IMR-90 (cell line): ENCODE data around the gene UPK1A. TPM values are rescaled to one million over a fixed set of nuclear protein-coding genes. Genes with fewer than 3 reads are reported as not detected.

Experiments used
- ATAC-seq: fragments of 200-7000 bp; cut with Tn5 transposase; 2 replicates; pipeline ENCODE4 v1.9.1; 2020; ENCODE audit warnings: low read depth, mild to moderate bottlenecking, moderate library complexity
- BruUV-seq: library from RNA; stranded (reverse); fragments of 400-500 nt; replicated peaks from 2 replicates; lab custom pipeline; 2021; lab: Mats Ljungman, UMichigan
- CTCF ChIA-PET: fragments of 300-600 bp; formaldehyde crosslinking; extraction: SDS; loops from one replicate; lab custom pipeline; 2021; ENCODE audit warnings: antibody characterized with exemption; lab: Yijun Ruan, JAX
- POLR2A ChIA-PET: fragments of 300-600 bp; sonication (Branson Sonifier 250); formaldehyde crosslinking; loops from one replicate; lab custom pipeline; 2022; ENCODE audit warnings: antibody characterized with exemption; ENCODE audit not compliant: unreplicated experiment; lab: Charles Lee
- DNase-seq: peaks from one replicate; pipeline ENCODE4 v3.0.0; 2013
- H2AFZ ChIP-seq: replicated peaks from 2 replicates; pipeline ENCODE3; 2013; ENCODE audit warnings: low read length, mild to moderate bottlenecking; ENCODE audit not compliant: poor library complexity
- H2AK5ac ChIP-seq: 2 replicates; pipeline ENCODE4 v1.6.1; 2013; ENCODE audit warnings: low read depth, low read length, inconsistent platforms
- H2AK9ac ChIP-seq: replicated peaks from 2 replicates; pipeline ENCODE3; 2013; ENCODE audit warnings: mild to moderate bottlenecking, low read depth, low read length, moderate library complexity; ENCODE audit not compliant: poor library complexity
- H2BK120ac ChIP-seq: 2 replicates; pipeline ENCODE4 v1.6.1; 2013; ENCODE audit warnings: low read depth, low read length, inconsistent platforms
- H2BK15ac ChIP-seq: 3 replicates; pipeline ENCODE4 v1.6.1; 2013; ENCODE audit warnings: low read depth, low read length, inconsistent platforms
- H2BK20ac ChIP-seq: 2 replicates; pipeline ENCODE4 v1.6.1; 2013; ENCODE audit warnings: low read depth, mild to moderate bottlenecking, inconsistent platforms, low read length, moderate library complexity
- H2BK5ac ChIP-seq: 2 replicates; pipeline ENCODE4 v1.6.1; 2013; ENCODE audit warnings: mild to moderate bottlenecking, low read depth, low read length, inconsistent platforms; ENCODE audit not compliant: poor library complexity, severe bottlenecking
- H3K14ac ChIP-seq: replicated peaks from 2 replicates; pipeline ENCODE4 v1.6.1; 2013; ENCODE audit warnings: low read depth, low read length, inconsistent platforms
- H3K18ac ChIP-seq: 2 replicates; pipeline ENCODE4 v1.6.1; 2013; ENCODE audit warnings: low read depth, low read length, control low read depth
- H3K23ac ChIP-seq: 2 replicates; pipeline ENCODE4 v1.6.1; 2013; ENCODE audit warnings: low read depth, low read length, inconsistent platforms
- H3K27ac ChIP-seq: 2 replicates; pipeline ENCODE4 v1.5.1; 2013; ENCODE audit warnings: mild to moderate bottlenecking, control low read depth, low read length; ENCODE audit not compliant: insufficient read depth
- H3K27me3 ChIP-seq: 2 replicates; pipeline ENCODE4 v1.6.1; 2013; ENCODE audit warnings: low read length; ENCODE audit not compliant: control insufficient read depth, insufficient read depth
- H3K36me3 ChIP-seq: 2 replicates; pipeline ENCODE4 v1.6.1; 2013; ENCODE audit warnings: low read length, mixed read lengths; ENCODE audit not compliant: control insufficient read depth, insufficient read depth
- H3K4ac ChIP-seq: 2 replicates; pipeline ENCODE4 v1.6.1; 2013; ENCODE audit warnings: low read depth, low read length, inconsistent platforms
- H3K4me1 ChIP-seq: 2 replicates; pipeline ENCODE4 v1.6.1; 2013; ENCODE audit warnings: low read length, mixed read lengths; ENCODE audit not compliant: control insufficient read depth, insufficient read depth
- H3K4me2 ChIP-seq: 2 replicates; pipeline ENCODE4 v1.6.1; 2013; ENCODE audit warnings: low read depth, mild to moderate bottlenecking, control low read depth, low read length, moderate library complexity
- H3K4me3 ChIP-seq: 2 replicates; pipeline ENCODE4 v1.5.1; 2013; ENCODE audit warnings: low read depth, mild to moderate bottlenecking, control low read depth, low read length, moderate library complexity; ENCODE audit not compliant: insufficient read depth
- H3K56ac ChIP-seq: 2 replicates; pipeline ENCODE4 v1.6.1; 2013; ENCODE audit warnings: low read length, inconsistent platforms; ENCODE audit not compliant: insufficient read depth; ENCODE audit errors: extremely low read depth
- H3K79me1 ChIP-seq, 2 experiments: 2 replicates each; pipeline ENCODE4 v1.6.1; 2013; ENCODE audit warnings: low read length in 2 of 2, inconsistent platforms in 1 of 2, low read depth in 1 of 2
- H3K9ac ChIP-seq: 2 replicates; pipeline ENCODE4 v1.6.1; 2013; ENCODE audit warnings: low read depth, low read length, control low read depth
- H3K9me1 ChIP-seq: 2 replicates; pipeline ENCODE4 v1.6.1; 2013; ENCODE audit warnings: low read length, inconsistent platforms; ENCODE audit not compliant: insufficient read depth
- H3K9me3 ChIP-seq: 2 replicates; pipeline ENCODE4 v1.6.1; 2013; ENCODE audit warnings: low read length; ENCODE audit not compliant: control insufficient read depth, insufficient read depth
- H4K20me1 ChIP-seq: 2 replicates; pipeline ENCODE4 v1.6.1; 2013; ENCODE audit warnings: low read length, inconsistent platforms; ENCODE audit not compliant: insufficient read depth
- H4K5ac ChIP-seq: 2 replicates; pipeline ENCODE4 v1.6.1; 2013; ENCODE audit warnings: mild to moderate bottlenecking, low read depth, low read length, control low read depth
- H4K8ac ChIP-seq, 2 experiments: 2 replicates each; pipeline ENCODE4 v1.6.1; 2013; ENCODE audit warnings: low read depth in 2 of 2, low read length in 2 of 2, control low read depth in 1 of 2, inconsistent platforms in 1 of 2
- H4K91ac ChIP-seq: 2 replicates; pipeline ENCODE4 v1.6.1; 2013; ENCODE audit warnings: low read depth, low read length, inconsistent platforms; ENCODE audit not compliant: insufficient read depth
- BHLHE40 ChIP-seq: fragments of 150-350 bp; IDR thresholded peaks from 2 replicates; pipeline ENCODE4 v1.6.1; 2016; ENCODE audit warnings: mild to moderate bottlenecking, low read depth, low read length
- CEBPB ChIP-seq: IDR thresholded peaks from 2 replicates; pipeline ENCODE4 v1.6.1; 2012; ENCODE audit warnings: low read depth, low read length, improper control_type of control experiment
- CHD1 ChIP-seq: IDR thresholded peaks from 2 replicates; pipeline ENCODE4 v1.6.1; 2012; ENCODE audit warnings: low read depth, low read length, improper control_type of control experiment
- FOS ChIP-seq: fragments of 150-350 bp; IDR thresholded peaks from 2 replicates; pipeline ENCODE4 v1.6.1; 2016; ENCODE audit warnings: low read depth, low read length
- MAFK ChIP-seq: IDR thresholded peaks from 2 replicates; pipeline ENCODE4 v1.6.1; 2012; ENCODE audit warnings: low read depth, low read length, improper control_type of control experiment
- MAZ ChIP-seq: IDR thresholded peaks from 2 replicates; pipeline ENCODE4 v1.6.1; 2012; ENCODE audit warnings: low read depth, mild to moderate bottlenecking, low read length, improper control_type of control experiment, moderate library complexity, borderline replicate concordance
- MXI1 ChIP-seq: IDR thresholded peaks from 2 replicates; pipeline ENCODE4 v1.6.1; 2012; ENCODE audit warnings: low read depth, mild to moderate bottlenecking, low read length, moderate library complexity, borderline replicate concordance
- NFE2L2 ChIP-seq: fragments of 150-350 bp; IDR thresholded peaks from 2 replicates; pipeline ENCODE4 v1.6.1; 2016; ENCODE audit warnings: low read depth, mild to moderate bottlenecking, low read length
- POLR2A ChIP-seq: IDR thresholded peaks from 2 replicates; pipeline ENCODE4 v1.6.1; 2012; ENCODE audit warnings: mild to moderate bottlenecking, low read depth, low read length
- RAD21 ChIP-seq: IDR thresholded peaks from 2 replicates; pipeline ENCODE4 v1.6.1; 2012; ENCODE audit warnings: low read length, improper control_type of control experiment
- RCOR1 ChIP-seq: IDR thresholded peaks from 2 replicates; pipeline ENCODE4 v1.6.1; 2012; ENCODE audit warnings: mild to moderate bottlenecking, low read length, improper control_type of control experiment; ENCODE audit not compliant: insufficient replicate concordance
- RFX5 ChIP-seq: IDR thresholded peaks from 2 replicates; pipeline ENCODE4 v1.8.0; 2012; ENCODE audit warnings: low read depth, mild to moderate bottlenecking, low read length, moderate library complexity
- SMC3 ChIP-seq: fragments of 150-350 bp; IDR thresholded peaks from 2 replicates; pipeline ENCODE4 v1.6.1; 2016; ENCODE audit warnings: low read depth, mild to moderate bottlenecking, antibody characterized with exemption, low read length, moderate library complexity
- WGBS, 2 experiments: methylation state at CpG; one replicate each; pipeline versions ENCODE4 v1.1.5 to v1.1.7; 2013; ENCODE audit warnings: missing lambda C conversion rate in 2 of 2; ENCODE audit not compliant: insufficient read length in 1 of 2; ENCODE audit errors: extremely low coverage in 2 of 2; 5-methylcytosine and 5-hydroxymethylcytosine counted together
- dilution Hi-C: fragments of 300-500 bp; cut with HindIII; formaldehyde crosslinking; loops from one replicate; pipeline ENCODE4 v1.14.3; 2018; ENCODE audit warnings: low sequenced_read_pairs; ENCODE audit not compliant: unreplicated experiment
- in situ Hi-C: fragments of 300-500 bp; cut with MboI; formaldehyde crosslinking; loops from 3 replicates; pipeline ENCODE4 v1.14.3; 2019; ENCODE audit warnings: low sequenced_read_pairs, inconsistent platforms, mixed read lengths
- intact Hi-C: fragments of 100-400 bp; cut with micrococcal nuclease; formaldehyde crosslinking; loops from 2 replicates; pipeline ENCODE4 v1.10.0; 2022
- polyA plus RNA-seq, 3 experiments: library from polyadenylated mRNA; depleted of rRNA; stranded (reverse); fragments of >200 nt; gene quantifications; 2 replicates each; pipeline ENCODE4 v1.2.3, GENCODE V29; 2012; ENCODE audit warnings: low replicate concordance in 1 of 3
- total RNA-seq: library from RNA; depleted of rRNA; stranded (reverse); fragments of >200 nt; gene quantifications from 2 replicates; pipeline ENCODE4 v1.2.3, GENCODE V29; 2012
- TF ChIP-seq, protein P1 (sequence below): conservative IDR thresholded peaks from 2 replicates; pipeline ENCODE4 v1.5.1; 2012; ENCODE audit warnings: mild to moderate bottlenecking, low read depth, low read length, improper control_type of control experiment
- TF ChIP-seq, protein P2 (sequence below): fragments of 150-350 bp; IDR thresholded peaks from 2 replicates; pipeline ENCODE4 v1.6.1; 2017; ENCODE audit warnings: mild to moderate bottlenecking, antibody characterized with exemption, low read length, low read depth
- TF ChIP-seq, protein P3 (sequence below): fragments of 150-350 bp; IDR thresholded peaks from 2 replicates; pipeline ENCODE4 v1.6.1; 2016; ENCODE audit warnings: low read depth, mild to moderate bottlenecking, low read length, moderate library complexity, borderline replicate concordance

UPK1A gene
- total and polyA plus RNA-seq, 2 of the 4 experiments (the other 2 are of a cell fraction) = 0.21 TPM; not detected in 1

DNA sequence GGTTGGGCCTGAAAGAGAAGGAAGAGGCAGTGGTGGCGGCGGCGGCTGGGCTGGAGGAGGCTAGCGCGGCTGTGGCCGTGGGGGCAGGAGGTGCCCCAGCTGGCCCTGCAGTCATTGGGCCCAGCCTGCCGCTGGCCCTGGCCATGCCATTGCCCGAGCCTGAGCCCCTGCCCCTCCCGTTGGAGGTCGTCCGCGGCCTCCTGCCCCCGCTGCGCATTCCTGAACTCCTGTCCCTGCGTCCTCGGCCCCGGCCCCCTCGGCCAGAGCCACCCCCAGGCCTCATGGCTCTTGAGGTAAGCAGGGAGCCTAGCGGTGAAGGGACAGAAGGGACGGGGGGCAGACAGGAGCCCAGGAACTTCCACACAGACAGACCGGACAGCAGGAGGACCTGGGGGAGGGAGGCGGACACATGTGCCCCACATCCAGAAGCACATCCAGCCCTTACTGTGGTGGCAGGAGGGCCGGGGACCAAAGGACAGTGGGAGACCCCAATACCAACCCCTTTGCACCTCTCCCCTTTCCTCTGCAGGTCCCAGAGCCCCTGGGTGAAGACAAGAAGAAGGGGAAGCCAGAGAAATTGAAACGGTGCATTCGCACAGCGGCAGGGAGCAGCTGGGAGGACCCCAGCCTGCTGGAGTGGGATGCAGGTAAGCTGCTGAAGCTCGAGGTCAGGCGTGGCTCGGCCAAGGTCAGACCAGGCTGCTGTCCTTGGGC lies 32.4 kb upstream of the UPK1A start:
- no peak for DNase-seq
- H3K4me3 ChIP-seq = no peak overlapping the region
- H3K9me1 ChIP-seq = 0 out of 2 replicates have a peak, but pooled peaks cover 2% of the 10 kb centered on the region
- dilution Hi-C loops = no loop called here
- no peak overlapping the region for H2AK5ac ChIP-seq
- no peaks in the 10 kb centered on the region for H3K27me3 ChIP-seq
- H3K4me1 ChIP-seq = peaks cover 2% of the 10 kb centered on the region; the same call in 1 of the 2 replicates
- H2BK20ac ChIP-seq = no peak overlapping the region
- H3K56ac ChIP-seq = no peak overlapping the region
- H2BK5ac ChIP-seq = no peak overlapping the region
- no TSS peak for BruUV-seq
- TF ChIP-seq MAFK = no peak
- TF ChIP-seq RAD21 = no peak
- no peak for TF ChIP-seq POLR2A
- TF ChIP-seq MAZ = no peak
- TF ChIP-seq BHLHE40 = no peak
- no peak for TF ChIP-seq CEBPB
- TF ChIP-seq SMC3 = no peak
- TF ChIP-seq FOS = no peak
- TF ChIP-seq, protein P1, sequence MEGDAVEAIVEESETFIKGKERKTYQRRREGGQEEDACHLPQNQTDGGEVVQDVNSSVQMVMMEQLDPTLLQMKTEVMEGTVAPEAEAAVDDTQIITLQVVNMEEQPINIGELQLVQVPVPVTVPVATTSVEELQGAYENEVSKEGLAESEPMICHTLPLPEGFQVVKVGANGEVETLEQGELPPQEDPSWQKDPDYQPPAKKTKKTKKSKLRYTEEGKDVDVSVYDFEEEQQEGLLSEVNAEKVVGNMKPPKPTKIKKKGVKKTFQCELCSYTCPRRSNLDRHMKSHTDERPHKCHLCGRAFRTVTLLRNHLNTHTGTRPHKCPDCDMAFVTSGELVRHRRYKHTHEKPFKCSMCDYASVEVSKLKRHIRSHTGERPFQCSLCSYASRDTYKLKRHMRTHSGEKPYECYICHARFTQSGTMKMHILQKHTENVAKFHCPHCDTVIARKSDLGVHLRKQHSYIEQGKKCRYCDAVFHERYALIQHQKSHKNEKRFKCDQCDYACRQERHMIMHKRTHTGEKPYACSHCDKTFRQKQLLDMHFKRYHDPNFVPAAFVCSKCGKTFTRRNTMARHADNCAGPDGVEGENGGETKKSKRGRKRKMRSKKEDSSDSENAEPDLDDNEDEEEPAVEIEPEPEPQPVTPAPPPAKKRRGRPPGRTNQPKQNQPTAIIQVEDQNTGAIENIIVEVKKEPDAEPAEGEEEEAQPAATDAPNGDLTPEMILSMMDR = no peak
- TF ChIP-seq CHD1 = no peak
- no peak for TF ChIP-seq RCOR1
- TF ChIP-seq, protein P2, sequence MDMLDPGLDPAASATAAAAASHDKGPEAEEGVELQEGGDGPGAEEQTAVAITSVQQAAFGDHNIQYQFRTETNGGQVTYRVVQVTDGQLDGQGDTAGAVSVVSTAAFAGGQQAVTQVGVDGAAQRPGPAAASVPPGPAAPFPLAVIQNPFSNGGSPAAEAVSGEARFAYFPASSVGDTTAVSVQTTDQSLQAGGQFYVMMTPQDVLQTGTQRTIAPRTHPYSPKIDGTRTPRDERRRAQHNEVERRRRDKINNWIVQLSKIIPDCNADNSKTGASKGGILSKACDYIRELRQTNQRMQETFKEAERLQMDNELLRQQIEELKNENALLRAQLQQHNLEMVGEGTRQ = no peak
- no peak for TF ChIP-seq RFX5
- no peak for TF ChIP-seq NFE2L2
- TF ChIP-seq MXI1 = no peak
- TF ChIP-seq, protein P3, sequence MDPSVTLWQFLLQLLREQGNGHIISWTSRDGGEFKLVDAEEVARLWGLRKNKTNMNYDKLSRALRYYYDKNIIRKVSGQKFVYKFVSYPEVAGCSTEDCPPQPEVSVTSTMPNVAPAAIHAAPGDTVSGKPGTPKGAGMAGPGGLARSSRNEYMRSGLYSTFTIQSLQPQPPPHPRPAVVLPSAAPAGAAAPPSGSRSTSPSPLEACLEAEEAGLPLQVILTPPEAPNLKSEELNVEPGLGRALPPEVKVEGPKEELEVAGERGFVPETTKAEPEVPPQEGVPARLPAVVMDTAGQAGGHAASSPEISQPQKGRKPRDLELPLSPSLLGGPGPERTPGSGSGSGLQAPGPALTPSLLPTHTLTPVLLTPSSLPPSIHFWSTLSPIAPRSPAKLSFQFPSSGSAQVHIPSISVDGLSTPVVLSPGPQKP = no peak
- H3K27ac ChIP-seq = no peak overlapping the region
- ChIA-PET POLR2A (no interaction called here), CTCF (no interaction called here)
- no peak overlapping the region for H4K91ac ChIP-seq
- no peaks in the 10 kb centered on the region for H4K20me1 ChIP-seq
- H2AK9ac ChIP-seq = no peak overlapping the region
- H3K23ac ChIP-seq = no peak overlapping the region
- H3K4ac ChIP-seq = no peak overlapping the region
- intact Hi-C loops = no loop called here
- no peak overlapping the region for H2AFZ ChIP-seq
- H3K36me3 ChIP-seq = peaks cover 66% of the 10 kb centered on the region
- H3K79me1 ChIP-seq = peaks cover 12 to 20% of the 10 kb centered on the region in 2 experiments
- H3K9ac ChIP-seq = no peak overlapping the region
- H3K14ac ChIP-seq = no peak overlapping the region
- WGBS, 2 experiments = 93% methylated on average over 11 of the region's 29 CpGs; no CpG with 5 or more reads in 1 of the 2 experiments
- no peak overlapping the region for H3K18ac ChIP-seq
- no peak overlapping the region for H3K4me2 ChIP-seq
- no peak for ATAC-seq
- no peak overlapping the region for H4K5ac ChIP-seq
- H3K9me3 ChIP-seq = no peaks in the 10 kb centered on the region
- no peak overlapping the region for H4K8ac ChIP-seq
- in situ Hi-C loops = no loop called here
- H2BK120ac ChIP-seq = no peak overlapping the region
- no peak overlapping the region for H2BK15ac ChIP-seq
